GM19193 (cell line): ENCODE data around the gene ABHD4.

ENCODE experiments used
- POLR2A ChIP-seq: IDR thresholded peaks from 4 replicates; pipeline ENCODE4 v1.6.1; 2011; ENCODE audit not compliant: insufficient read depth, insufficient read length; ENCODE audit errors: extremely low read depth

Gene ABHD4

DNA sequence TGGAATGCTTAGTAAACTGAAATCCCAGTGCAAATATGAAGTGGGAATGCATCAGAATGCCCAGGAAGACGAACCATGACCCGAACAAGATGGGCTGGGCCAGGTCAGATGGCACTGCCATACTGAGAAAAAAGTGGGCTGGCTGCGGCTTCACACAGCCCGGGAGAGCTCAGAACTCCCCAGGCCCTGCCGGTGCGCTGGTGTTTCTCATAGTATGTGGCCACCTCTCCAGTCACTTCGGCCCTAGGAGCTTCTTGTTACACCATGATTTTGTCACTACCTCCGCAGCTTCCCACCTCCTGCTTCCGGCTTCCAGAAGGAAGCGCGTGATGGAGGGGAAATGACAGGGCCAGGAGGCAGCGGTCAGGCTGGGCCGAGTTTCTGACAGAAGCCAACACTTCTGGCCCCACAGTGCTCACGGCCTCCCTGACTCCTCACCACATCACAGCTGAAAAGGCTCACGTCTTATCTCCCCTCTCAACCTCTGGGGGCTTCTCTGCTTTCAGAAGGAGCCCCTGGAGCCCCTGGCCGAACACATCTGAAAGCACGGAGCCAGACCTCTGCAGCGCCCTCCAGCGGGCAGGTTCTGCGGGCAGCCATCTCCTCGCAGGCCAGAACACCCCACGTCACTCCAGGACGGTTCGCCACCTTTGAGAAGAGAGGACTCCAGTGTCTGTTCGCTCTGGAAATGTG, 39.7 kb upstream of the ABHD4 start:
- TF ChIP-seq POLR2A, result no peak

DNA sequence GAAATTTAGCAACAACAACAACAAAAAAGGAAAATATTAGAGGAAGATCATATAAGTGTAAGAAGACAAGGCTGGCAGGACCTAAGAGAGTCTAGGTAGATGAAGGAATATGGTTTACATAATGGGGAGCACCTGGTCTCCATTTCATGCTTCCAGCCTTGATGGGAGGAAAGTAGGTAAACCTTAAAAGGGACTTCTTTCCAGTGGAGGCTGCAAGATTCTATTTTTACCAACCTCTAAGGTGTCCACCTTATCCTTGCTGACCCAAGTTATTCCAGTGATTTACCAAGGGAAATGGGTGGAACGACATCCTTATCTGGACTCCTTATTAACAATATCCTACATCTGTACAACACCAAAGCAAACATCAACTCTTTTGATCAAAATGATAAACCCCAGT, 39.1 kb upstream of the ABHD4 start:
- TF ChIP-seq POLR2A, result no peak

DNA sequence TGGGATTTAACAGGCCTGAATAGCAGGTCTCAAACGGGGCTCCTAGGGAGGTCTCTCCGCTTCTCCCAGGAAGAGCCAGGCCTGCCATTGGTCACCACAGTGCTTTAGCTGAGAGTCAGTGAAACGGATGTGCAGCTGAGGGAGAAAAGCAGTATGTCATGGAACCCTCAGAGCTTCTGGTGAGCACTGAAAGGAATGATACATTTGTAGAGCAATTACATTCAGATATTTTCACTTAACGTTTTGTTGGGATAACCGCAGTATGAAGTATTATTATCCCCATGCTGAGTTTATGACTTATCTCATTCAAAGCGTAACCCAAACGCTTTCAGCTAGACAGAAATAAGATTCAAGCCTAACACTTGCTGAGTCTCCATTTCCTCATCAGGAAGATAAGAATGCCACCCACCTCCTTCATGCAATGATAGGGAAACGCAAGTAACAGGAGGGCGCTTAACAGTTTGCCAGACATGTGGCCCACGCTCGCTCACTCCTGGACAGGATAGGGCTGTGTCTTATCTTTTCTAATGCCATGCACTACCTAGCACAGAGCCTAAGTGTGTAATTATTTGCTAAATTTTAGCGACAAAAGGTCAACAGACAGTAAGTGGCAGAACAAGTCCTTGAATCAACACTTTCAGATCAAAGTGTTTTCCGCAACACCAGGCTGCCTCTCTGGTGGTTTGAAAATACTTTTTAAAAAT, 37.3 kb upstream of the ABHD4 start:
- TF ChIP-seq POLR2A, result no peak

DNA sequence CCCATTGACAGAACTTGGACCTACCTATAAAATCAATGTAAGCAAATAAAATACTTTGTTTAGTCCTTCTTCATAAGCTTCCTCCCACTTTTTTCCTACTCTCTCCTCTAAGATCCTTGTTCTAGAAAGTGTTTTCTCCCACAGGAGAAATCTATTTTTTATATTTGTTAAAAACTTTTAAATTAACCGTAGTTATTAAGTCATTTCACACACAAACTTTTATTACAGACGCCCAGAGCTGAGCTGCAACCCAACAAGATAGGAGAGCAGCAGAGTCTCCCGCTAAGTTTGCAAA, 36.8 kb upstream of the ABHD4 start:
- no peak for TF ChIP-seq POLR2A

DNA sequence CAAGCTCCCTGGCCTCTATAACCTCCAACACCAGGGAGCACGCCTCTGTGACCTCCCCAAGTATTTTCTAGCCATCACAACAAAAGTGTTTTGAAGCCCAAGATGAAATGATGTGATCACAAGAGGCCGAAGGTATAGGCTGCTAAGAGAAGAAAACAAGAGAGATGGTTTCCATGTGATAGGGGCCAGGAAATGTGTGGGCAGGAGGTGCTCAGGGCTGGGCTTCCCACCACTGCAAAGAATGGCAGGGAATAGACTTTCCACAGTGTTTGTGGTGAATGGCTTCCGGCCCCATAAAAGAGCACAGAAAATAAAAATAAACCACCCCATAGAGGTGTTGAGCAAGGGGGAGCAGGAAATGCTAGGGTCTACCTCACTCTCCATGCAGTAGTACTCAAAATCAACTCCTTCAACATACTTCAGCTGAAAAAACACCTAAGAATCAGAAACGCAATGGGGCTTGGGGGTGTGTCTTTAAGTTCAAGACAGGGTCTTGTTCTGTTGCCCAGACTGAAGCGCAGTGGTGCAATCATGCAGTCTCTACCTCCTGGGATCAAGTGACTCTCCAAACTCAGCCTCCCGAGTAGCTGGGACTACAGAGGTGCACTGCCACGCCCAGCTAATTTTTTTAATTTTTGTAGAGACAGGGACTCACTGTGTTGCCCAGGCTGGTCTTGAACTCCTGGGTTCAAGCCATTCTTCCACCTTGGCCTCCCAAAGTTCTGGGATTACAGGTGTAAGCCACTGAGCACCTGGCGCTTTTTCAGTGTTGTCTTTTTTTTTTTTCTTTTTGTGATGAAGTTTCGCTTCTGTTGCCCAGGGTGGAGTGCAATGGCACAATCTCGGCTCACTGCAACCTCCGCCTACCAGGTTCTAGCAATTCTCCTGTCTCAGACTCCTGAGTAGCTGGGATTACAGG, 36.2 kb upstream of the ABHD4 start:
- no peak for TF ChIP-seq POLR2A

DNA sequence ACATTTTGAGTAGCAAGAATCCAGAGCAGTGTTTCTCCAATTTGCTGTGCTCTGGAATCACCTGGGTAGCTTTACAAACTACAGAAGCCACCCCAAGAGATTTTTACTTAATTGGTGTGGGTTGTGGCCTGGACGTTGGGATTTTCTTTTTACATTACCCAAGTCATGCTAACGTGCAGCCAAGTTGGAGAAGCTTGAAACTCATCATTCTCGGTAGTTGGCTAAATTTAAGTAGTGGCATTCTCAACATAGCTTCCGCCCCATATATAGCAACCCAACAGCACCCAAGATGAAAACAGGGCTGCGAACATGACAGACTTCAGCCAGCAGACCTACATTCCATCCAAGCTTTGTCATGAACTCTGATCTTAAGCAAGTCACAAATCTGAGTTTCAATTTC, 34.1 kb upstream of the ABHD4 start:
- TF ChIP-seq POLR2A, result peak; percentile 26

DNA sequence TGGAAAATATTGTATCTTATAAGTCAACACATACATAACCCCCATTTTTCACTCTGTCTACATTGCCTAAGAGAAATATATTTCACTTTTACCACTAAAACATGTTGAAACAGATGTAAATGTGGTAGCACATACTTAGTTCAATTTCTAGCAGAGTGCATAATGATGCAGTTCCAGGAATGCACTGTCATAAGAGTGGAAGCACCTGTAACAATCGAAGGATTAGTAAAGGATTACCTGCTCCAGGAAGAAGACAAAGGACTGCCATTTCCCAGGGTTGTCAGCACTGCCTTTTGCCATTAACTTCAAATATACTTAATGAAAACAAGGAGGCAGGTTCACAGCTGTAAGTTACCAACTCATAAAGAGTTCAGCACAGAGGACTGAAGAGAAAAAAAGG, 33.6 kb upstream of the ABHD4 start:
- peak; percentile 7 for TF ChIP-seq POLR2A

DNA sequence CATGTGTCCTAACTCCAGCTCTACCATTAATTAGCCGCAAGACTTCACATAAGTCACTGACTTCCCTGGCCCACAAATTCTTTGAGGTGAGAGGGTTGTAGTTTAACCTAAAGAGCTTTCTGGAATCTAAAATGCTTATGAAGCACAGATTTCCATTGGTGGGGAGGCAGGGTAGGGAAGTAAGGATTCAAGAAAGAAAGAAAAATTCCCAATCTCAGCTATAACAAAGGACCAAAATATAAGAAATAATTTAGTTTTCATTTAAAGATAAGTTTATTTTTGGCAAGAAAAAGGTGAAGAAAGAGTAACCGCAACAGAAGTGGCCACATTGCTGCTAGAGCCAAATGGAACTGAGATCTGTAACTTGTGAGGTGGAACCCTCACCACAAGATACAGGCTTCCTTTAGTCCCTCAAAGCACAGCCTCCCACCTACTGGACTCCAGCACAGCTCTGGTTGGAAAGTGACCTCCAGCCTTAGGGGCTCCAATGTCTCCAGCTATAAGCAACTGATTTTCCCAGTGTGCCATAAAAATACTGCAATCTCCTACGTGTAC, 32.6 kb upstream of the ABHD4 start:
- no peak for TF ChIP-seq POLR2A

DNA sequence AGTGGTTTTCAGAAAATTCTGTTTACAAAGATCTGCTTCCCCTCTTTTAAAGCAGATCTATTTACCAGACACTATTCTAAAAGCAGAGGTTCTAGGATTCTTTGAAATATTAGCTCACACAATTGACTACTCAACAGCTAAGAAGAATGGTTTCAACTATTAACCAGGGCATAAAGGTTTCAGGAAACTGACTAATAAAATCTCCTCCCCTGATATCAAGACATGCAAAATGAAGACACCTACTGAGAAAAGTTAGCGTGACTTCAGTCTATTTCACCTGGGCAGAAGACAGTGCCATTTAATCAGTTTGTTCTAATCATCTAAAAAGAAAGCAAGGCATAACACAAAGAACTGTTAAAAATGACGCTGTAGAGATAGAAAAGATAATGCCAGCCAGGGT, 31.3 kb upstream of the ABHD4 start:
- no peak for TF ChIP-seq POLR2A

DNA sequence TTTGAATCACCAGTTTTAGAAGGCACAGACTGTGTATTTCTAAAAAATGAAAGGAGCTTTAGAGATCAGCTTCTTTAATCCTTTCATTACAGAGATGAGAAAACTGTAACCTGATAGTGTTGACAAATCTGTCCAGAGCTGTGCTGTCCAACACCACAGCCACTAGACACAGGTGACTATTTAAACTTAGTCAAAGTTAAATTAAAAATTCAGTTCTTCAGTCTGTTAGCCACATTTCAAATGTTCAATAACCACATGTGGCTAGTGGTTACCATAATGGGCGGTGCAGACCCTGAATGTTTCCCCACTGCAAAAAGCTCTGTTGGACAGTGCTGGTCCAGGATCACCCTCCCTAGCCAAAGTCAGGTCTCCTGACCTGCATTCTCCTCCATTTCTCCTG, 30.7 kb upstream of the ABHD4 start:
- TF ChIP-seq POLR2A, result no peak

DNA sequence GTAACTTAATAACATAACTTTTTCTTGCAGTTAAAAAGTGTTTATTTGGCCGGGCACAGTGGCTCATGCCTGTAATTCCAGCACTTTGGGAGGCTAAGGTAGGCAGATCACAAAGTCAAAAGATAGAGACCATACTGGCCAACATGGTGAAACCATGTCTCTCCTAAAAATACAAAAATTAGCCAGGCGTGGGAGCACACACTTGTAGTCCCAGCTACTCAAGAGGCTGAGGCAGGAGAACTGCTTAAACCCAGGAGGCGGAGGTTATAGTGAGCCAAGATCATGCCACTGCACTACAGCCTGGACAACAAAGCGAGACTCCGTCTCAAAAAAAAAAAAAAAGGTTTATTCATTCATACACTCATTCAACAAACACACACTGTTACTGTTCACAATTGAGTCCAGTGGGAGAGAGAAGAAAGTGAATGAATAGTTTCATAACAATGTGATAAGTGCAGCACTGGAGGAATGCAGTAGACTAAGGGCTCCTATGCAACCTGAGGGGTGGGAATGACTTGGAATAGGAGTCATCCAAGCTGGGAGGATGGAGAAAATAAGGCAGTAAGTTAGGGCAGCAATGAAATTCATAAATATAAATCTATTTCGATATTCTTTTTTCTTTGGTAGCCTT, 28.9 kb upstream of the ABHD4 start:
- no peak for TF ChIP-seq POLR2A

DNA sequence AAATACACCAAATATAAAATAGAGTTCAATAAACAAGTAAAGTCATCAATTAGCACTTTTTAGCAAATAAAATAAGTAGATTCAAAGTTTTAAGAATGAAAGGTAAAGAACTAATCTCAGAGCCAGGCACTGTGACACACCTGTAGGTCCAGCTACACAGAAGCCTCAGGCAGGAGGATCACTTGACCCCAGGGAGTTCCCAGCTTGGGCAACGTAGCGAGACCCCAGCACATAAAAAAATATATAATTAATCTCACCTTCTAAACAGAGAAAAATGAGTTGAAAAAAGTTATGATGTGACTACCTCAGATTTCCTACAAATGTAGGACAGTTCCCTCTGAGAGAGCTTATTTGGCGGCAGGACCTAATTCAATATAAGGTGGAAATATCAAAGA, 28.4 kb upstream of the ABHD4 start:
- no peak for TF ChIP-seq POLR2A

DNA sequence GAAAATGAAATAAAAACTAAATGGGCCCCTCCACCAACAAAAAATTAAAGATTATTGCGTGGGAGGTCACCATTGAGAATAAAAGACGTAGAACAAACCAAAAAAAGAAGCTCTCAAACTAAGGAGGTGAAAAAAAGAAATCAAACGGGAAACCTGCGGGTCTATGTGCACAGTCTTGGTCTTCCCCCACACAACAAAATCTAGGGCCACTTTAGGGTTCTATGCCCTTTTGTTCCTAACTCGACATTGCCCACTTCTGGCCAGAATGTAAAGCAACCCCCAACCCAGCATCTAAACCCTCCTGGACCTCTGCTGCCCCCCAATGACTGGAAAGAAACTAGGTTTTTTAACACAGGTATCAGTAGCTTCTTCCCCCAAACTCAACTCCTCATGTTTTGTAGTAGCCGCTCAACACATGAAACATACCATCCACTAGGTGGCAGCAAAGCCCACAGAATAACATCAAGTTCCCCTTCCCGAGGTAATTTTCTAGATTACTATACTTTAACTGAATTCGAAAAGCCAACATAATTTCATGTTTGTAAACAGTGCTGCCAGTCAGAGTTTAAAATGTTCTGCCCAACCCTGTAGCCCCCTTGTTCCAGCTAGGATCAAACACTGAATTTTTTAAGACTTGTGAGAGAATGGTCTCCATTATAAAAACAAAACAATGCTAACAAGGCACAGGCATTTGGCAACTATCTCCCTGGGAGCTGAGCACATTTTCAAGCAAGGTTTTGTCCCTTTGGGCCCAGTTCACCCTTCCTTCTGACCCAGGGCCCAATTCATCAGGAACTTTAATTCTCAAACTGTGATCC, 27.8 kb upstream of the ABHD4 start:
- no peak for TF ChIP-seq POLR2A

DNA sequence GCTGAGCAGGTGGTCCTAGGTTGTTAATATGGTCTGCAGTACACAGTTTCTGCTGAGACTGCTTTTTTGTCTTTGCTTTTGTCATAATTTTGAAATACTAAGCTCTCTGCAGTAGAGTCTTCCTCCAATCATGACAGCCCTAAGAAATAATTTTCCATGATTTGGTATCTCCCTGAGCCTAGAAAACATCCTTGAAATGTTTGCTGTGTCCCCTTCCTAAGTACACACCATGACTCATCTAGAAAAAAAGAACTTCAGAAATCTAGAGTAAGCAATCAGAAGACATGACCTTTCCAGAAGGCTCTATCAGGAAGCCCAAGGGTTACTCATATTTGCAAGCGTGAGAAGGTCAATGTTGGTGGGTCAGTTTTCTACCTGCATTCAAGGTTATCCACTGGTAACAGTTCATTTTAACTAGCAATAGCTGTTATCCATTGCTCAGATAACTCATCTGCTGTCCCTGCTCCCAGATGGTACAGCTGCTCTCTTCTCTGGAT, 25.5 kb upstream of the ABHD4 start:
- no peak for TF ChIP-seq POLR2A
